PC-9 (cell line): Measurements from ENCODE around the gene IFNB1. TPM values are rescaled to one million over a fixed set of nuclear protein-coding genes. Genes with fewer than 3 reads are reported as not detected.

ENCODE experiments used
- BruUV-seq: library from RNA; stranded (reverse); fragments of 400-500 nt; replicated peaks from 2 replicates; lab custom pipeline; 2021; lab: Mats Ljungman, UMichigan
- CTCF ChIA-PET: fragments of 300-600 bp; sonication (Branson Sonifier 250); formaldehyde crosslinking; loops from one replicate; lab custom pipeline; 2022; ENCODE audit warnings: antibody characterized with exemption; lab: Charles Lee
- POLR2A ChIA-PET: fragments of 300-600 bp; sonication (Branson Sonifier 250); formaldehyde crosslinking; loops from one replicate; lab custom pipeline; 2022; ENCODE audit warnings: antibody characterized with exemption; ENCODE audit not compliant: unreplicated experiment; lab: Charles Lee
- DNase-seq, 2 experiments: peaks; one replicate each; pipeline versions ENCODE4 v3.0.0 to v3.0.0-alpha.2; 2015 to 2022; ENCODE audit warnings: mixed read lengths in 1 of 2
- H2AFZ ChIP-seq: fragments of 200-600 bp; sonication (generic); 2 replicates; pipeline ENCODE4 v1.8.1; 2017; ENCODE audit warnings: antibody characterized with exemption
- H3F3A ChIP-seq: fragments of 200-600 bp; sonication (generic); 2 replicates; pipeline ENCODE4 v1.8.1; 2017; ENCODE audit warnings: antibody characterized with exemption, mild to moderate bottlenecking, low read depth; ENCODE audit not compliant: insufficient read depth
- H3K27ac ChIP-seq: fragments of 200-600 bp; sonication (generic); 2 replicates; pipeline ENCODE4 v1.6.1; 2016; ENCODE audit warnings: mixed run types
- H3K27me3 ChIP-seq: fragments of 200-600 bp; sonication (generic); 2 replicates; pipeline ENCODE4 v1.6.1; 2016; ENCODE audit warnings: low read depth, mixed run types; ENCODE audit not compliant: insufficient read depth
- H3K36me3 ChIP-seq: fragments of 200-600 bp; sonication (generic); 2 replicates; pipeline ENCODE4 v1.6.1; 2016; ENCODE audit warnings: low read depth, mixed run types
- H3K4me1 ChIP-seq: fragments of 200-600 bp; sonication (generic); replicated peaks from 2 replicates; pipeline ENCODE4 v1.6.1; 2016; ENCODE audit warnings: mixed run types; ENCODE audit not compliant: insufficient read depth
- H3K4me2 ChIP-seq: fragments of 200-600 bp; sonication (generic); 2 replicates; pipeline ENCODE4 v1.6.1; 2017; ENCODE audit warnings: mixed run types
- H3K4me3 ChIP-seq: fragments of 200-600 bp; sonication (generic); 2 replicates; pipeline ENCODE4 v1.6.1; 2016; ENCODE audit warnings: mixed run types
- H3K79me2 ChIP-seq: fragments of 200-600 bp; sonication (generic); 2 replicates; pipeline ENCODE4 v1.6.1; 2017; ENCODE audit warnings: low read depth, mixed run types
- H3K9me2 ChIP-seq: fragments of 200-600 bp; sonication (generic); 2 replicates; pipeline ENCODE4 v1.8.1; 2017; ENCODE audit warnings: mild to moderate bottlenecking; ENCODE audit not compliant: insufficient read depth
- H3K9me3 ChIP-seq: fragments of 200-600 bp; sonication (generic); 2 replicates; pipeline ENCODE4 v1.8.1; 2016; ENCODE audit warnings: low read depth; ENCODE audit not compliant: insufficient read depth
- H4K20me1 ChIP-seq: fragments of 200-600 bp; sonication (generic); 2 replicates; pipeline ENCODE4 v1.8.1; 2017; ENCODE audit not compliant: insufficient read depth
- CTCF ChIP-seq: fragments of 200-600 bp; sonication (generic); conservative IDR thresholded peaks from 2 replicates; pipeline ENCODE4 v1.6.1; 2017; ENCODE audit warnings: mixed run types, antibody characterized with exemption, mild to moderate bottlenecking, moderate library complexity
- EZH2 ChIP-seq: fragments of 200-600 bp; sonication (generic); IDR thresholded peaks from 2 replicates; pipeline ENCODE4 v1.8.0; 2017; ENCODE audit warnings: antibody characterized with exemption, low read depth
- intact Hi-C: fragments of 100-400 bp; cut with micrococcal nuclease; formaldehyde crosslinking; loops from one replicate; pipeline ENCODE4 v1.10.0; 2022; ENCODE audit not compliant: unreplicated experiment
- total RNA-seq: library from RNA; stranded (reverse); gene quantifications from 2 replicates; pipeline ENCODE4 v1.2.3, GENCODE V29; 2021

Gene IFNB1
- total RNA-seq, 1 experiment from 2014 or later = not detected

- peak overlapping the region; percentile 72 for H3K4me2 ChIP-seq
- POLR2A ChIA-PET = no interaction called here
- no peaks in the 10 kb centered on the region for H3K27me3 ChIP-seq
- H3K4me3 ChIP-seq = peak overlapping the region; percentile 52; the same call in 1 of the 2 replicates
- H3K9me3 ChIP-seq = no peaks in the 10 kb centered on the region
- no peak overlapping the region for H3K27ac ChIP-seq
- H3K9me2 ChIP-seq = no peaks in the 10 kb centered on the region
- H4K20me1 ChIP-seq = no peaks in the 10 kb centered on the region
- BruUV-seq = no TSS peak
- no peaks in the 10 kb centered on the region for H3K36me3 ChIP-seq
- TF ChIP-seq CTCF (no peak), EZH2 (no peak)
- no peak for DNase-seq
- H3K4me1 ChIP-seq = 0 out of 2 replicates have a peak, but pooled peaks cover 3% of the 10 kb centered on the region
- no peaks in the 10 kb centered on the region for H3K79me2 ChIP-seq
- no peaks in the 10 kb centered on the region for H3F3A ChIP-seq
- peak overlapping the region; percentile 75 for H2AFZ ChIP-seq
- CTCF ChIA-PET = no interaction called here
- intact Hi-C loops = no loop called here
Measured at GRCh38 chr9:21031808-21032183, 45.9 kb downstream of the IFNB1 start.

- peak within 1 kb of the TSS; percentile 52; the same call in 1 of the 2 replicates for H3K4me3 ChIP-seq
- no peaks in the 10 kb centered on the region for H3F3A ChIP-seq
- H3K4me2 ChIP-seq = peak within 1 kb of the TSS; percentile 72
- peak within 1 kb of the TSS; percentile 75 for H2AFZ ChIP-seq
- CTCF ChIA-PET = interaction anchor here (0.8 kb wide), 1 partner anchor 48 kb away, joined by 3 read pairs; no protein-coding TSS in a partner anchor
- H3K27ac ChIP-seq = no peak within 1 kb of the TSS
- intact Hi-C loops = no loop called here
- no peaks in the 10 kb centered on the region for H3K9me3 ChIP-seq
- BruUV-seq = no TSS peak
- no peaks in the 10 kb centered on the region for H3K36me3 ChIP-seq
- H4K20me1 ChIP-seq = no peaks in the 10 kb centered on the region
- no peaks in the 10 kb centered on the region for H3K79me2 ChIP-seq
- no peaks in the 10 kb centered on the region for H3K9me2 ChIP-seq
- H3K4me1 ChIP-seq = 0 out of 2 replicates have a peak, but pooled peaks cover 3% of the 10 kb centered on the region
- POLR2A ChIA-PET = no interaction called here
- H3K27me3 ChIP-seq = no peaks in the 10 kb centered on the region
- peak in 1 of 2 experiments; percentile 48 for DNase-seq
- TF ChIP-seq EZH2 (no peak), CTCF (no peak)
Measured at GRCh38 chr9:21031091-21031807, 46.5 kb downstream of the IFNB1 start, which contains the start of gene HACD4. Gene HACD4, minus strand, starts transcription at chr9:21031640. Its CDS starts 50 bp downstream, at chr9:21031590.

- TF ChIP-seq EZH2 = no peak
- no peak for TF ChIP-seq CTCF
- peak; percentile 29 to 71 for DNase-seq
- Histone ChIP-seq H3K27ac (no peak overlapping the region), H3K4me2 (peak overlapping the region; percentile 72; the same call in 1 of the 2 replicates), H2AFZ (no peak overlapping the region), H3K27me3 (no peaks in the 10 kb centered on the region), H3K9me2 (no peaks in the 10 kb centered on the region), H3K9me3 (no peaks in the 10 kb centered on the region), H3K4me3 (no peak overlapping the region; the same call in 1 of the 2 replicates), H4K20me1 (no peaks in the 10 kb centered on the region), H3K79me2 (no peaks in the 10 kb centered on the region), H3K4me1 (0 out of 2 replicates have a peak, but pooled peaks cover 3% of the 10 kb centered on the region), H3K36me3 (no peaks in the 10 kb centered on the region), H3F3A (no peaks in the 10 kb centered on the region)
- BruUV-seq = TSS peak; percentile 53
- ChIA-PET POLR2A (interaction anchor here (0.6 kb wide), 1 partner anchor 65 kb away, joined by 3 read pairs; no protein-coding TSS in a partner anchor), CTCF (interaction anchor here (0.8 kb wide), 1 partner anchor 48 kb away, joined by 3 read pairs; no protein-coding TSS in a partner anchor)
- intact Hi-C loops = loop anchor here (1.0 kb wide), 1 partner anchor 65 kb away; no protein-coding TSS in a partner anchor
Measured at GRCh38 chr9:21030389-21031035, 47.2 kb downstream of the IFNB1 start.
